Left ventricle myocardium inferior (tissue), 1 donor: ENCODE measurements around the gene RAB6A. TPM values are rescaled to one million over a fixed set of nuclear protein-coding genes. Genes with fewer than 3 reads are reported as not detected.

ENCODE experiments used
- DNase-seq: peaks from one replicate; pipeline ENCODE4 v3.0.0-alpha.2; 2020
- H3K27ac ChIP-seq: fragments of 200-600 bp; replicated peaks from 2 replicates; pipeline ENCODE4 v1.8.0; 2021
- H3K27me3 ChIP-seq: fragments of 200-600 bp; 2 replicates; pipeline ENCODE4 v1.8.0; 2021; ENCODE audit warnings: low read depth
- H3K36me3 ChIP-seq: fragments of 200-600 bp; 2 replicates; pipeline ENCODE4 v1.8.0; 2021
- H3K4me1 ChIP-seq: fragments of 200-600 bp; 2 replicates; pipeline ENCODE4 v1.8.0; 2021
- H3K4me3 ChIP-seq: fragments of 200-600 bp; 2 replicates; pipeline ENCODE4 v1.8.0; 2021; ENCODE audit warnings: mild to moderate bottlenecking, moderate library complexity
- H3K9me3 ChIP-seq: fragments of 200-600 bp; replicated peaks from 2 replicates; pipeline ENCODE4 v1.8.0; 2021
- intact Hi-C: fragments of 100-400 bp; cut with micrococcal nuclease; formaldehyde crosslinking; loops from one replicate; pipeline ENCODE4 v1.11.0; 2022
- total RNA-seq: library from RNA; stranded (reverse); fragmentation: NEBNext Ultra II Directional; extraction: Animal tissue kit (Norgen Biotek cat#: 25700); gene quantifications from one replicate; pipeline ENCODE4 v1.2.1, GENCODE V29; 2021
- TF ChIP-seq, protein P1 (sequence below): fragments of 200-600 bp; IDR thresholded peaks from 2 replicates; pipeline ENCODE4 v1.8.0; 2021; ENCODE audit warnings: antibody characterized with exemption, mild to moderate bottlenecking, borderline replicate concordance
- donor health status: DM: no; HTN: yes; CAD: no; lungs with severe emphysema.

Gene RAB6A
- total RNA-seq, 1 donor from 2014 or later, result 98.3 TPM

DNA sequence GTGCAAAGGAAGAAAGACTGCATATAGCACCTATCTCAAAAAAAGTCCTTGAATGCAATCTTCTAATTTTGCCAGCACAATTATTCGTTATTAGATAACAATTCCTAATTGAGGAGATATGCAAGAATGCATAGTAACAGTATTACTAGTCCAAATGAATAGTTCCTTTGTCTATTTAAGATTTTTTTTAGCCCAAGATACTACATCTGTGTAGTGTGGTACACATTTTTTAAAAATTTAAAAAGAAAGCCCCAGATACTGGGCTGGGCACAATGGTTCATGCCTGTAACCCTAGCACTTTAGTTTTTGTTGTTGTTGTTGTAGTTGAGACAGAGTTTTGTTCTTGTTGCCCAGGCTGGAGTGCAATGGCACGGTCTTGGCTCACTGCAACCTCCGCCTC lies 43.7 kb downstream of the RAB6A start:
- intact Hi-C loops, result no loop called here
- TF ChIP-seq, protein P1, sequence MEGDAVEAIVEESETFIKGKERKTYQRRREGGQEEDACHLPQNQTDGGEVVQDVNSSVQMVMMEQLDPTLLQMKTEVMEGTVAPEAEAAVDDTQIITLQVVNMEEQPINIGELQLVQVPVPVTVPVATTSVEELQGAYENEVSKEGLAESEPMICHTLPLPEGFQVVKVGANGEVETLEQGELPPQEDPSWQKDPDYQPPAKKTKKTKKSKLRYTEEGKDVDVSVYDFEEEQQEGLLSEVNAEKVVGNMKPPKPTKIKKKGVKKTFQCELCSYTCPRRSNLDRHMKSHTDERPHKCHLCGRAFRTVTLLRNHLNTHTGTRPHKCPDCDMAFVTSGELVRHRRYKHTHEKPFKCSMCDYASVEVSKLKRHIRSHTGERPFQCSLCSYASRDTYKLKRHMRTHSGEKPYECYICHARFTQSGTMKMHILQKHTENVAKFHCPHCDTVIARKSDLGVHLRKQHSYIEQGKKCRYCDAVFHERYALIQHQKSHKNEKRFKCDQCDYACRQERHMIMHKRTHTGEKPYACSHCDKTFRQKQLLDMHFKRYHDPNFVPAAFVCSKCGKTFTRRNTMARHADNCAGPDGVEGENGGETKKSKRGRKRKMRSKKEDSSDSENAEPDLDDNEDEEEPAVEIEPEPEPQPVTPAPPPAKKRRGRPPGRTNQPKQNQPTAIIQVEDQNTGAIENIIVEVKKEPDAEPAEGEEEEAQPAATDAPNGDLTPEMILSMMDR, result no peak
- peaks cover 14% of the 10 kb centered on the region for H3K4me1 ChIP-seq
- H3K4me3 ChIP-seq, result no peak overlapping the region
- H3K27ac ChIP-seq, result no peak overlapping the region
- peaks cover 49% of the 10 kb centered on the region for H3K36me3 ChIP-seq
- H3K27me3 ChIP-seq, result no peaks in the 10 kb centered on the region
- no peak for DNase-seq
- H3K9me3 ChIP-seq, result no peaks in the 10 kb centered on the region

DNA sequence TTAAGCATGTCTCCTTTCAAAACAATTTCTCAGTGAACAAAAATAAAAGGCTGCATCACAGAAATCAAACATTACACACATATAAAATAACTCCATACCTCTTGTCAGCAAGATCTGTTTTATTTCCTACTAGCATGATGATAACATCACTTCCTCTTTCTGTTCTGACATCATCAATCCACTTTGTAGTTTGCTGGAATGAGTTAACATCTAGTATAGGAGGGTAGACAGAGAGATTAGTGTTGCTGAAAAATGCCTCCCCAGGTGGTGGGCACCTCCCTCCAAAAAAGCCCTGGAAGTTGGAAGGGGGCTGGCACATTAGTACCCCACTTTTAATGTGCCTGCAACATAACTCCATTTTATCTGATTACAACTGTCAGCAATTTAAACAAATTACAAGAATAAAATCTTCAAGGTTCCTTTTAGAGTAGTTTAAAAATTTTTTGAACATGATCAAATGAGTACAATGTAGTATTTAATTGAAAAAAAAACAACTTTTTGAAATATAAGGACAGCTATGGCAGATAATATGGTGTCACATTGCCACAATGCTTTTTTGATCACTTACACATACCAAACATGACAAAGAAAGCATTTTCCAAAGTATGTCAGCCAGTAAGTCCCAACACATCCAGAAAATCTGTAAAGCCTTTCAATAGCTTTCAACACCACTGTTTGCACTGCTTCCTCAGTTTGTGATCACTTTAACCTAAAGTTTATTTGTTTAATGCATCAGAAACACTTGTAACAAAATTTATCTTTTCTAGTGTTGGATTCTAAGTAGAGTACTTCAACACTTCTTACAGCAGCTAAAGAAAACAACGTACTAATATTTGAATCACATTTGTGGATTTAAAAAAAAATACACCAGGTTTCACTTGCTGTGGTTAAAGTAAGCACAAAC lies 44.5 kb downstream of the RAB6A start:
- no peak for DNase-seq
- Histone ChIP-seq H3K9me3 (no peaks in the 10 kb centered on the region), H3K4me1 (peaks cover 14% of the 10 kb centered on the region), H3K4me3 (no peak overlapping the region), H3K27me3 (no peaks in the 10 kb centered on the region), H3K36me3 (peaks cover 49% of the 10 kb centered on the region), H3K27ac (no peak overlapping the region)
- intact Hi-C loops, result no loop called here
- TF ChIP-seq, protein P1, result no peak

DNA sequence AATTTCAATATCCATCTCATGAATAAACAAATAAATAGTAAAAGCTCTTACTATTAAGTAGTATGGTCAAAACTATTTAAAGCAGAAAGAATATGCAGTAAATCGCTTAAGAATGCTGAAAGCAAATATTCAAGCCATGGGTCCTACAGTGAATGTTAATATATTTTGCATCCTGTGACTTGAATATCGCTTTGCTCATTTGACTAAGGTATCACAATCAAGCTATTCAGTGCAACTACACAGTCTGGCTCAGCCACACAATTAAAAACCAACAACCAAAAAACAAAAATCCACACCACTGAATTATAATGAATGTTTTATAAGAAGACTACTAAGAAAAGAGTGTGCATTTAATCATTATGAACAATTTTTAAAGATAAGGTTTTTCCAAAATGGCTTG lies 45.3 kb downstream of the RAB6A start:
- Histone ChIP-seq H3K4me1 (peaks cover 14% of the 10 kb centered on the region), H3K9me3 (no peaks in the 10 kb centered on the region), H3K27me3 (no peaks in the 10 kb centered on the region), H3K27ac (no peak overlapping the region), H3K36me3 (peaks cover 56% of the 10 kb centered on the region), H3K4me3 (no peak overlapping the region)
- TF ChIP-seq, protein P1, result no peak
- DNase-seq, result no peak
- intact Hi-C loops, result no loop called here

DNA sequence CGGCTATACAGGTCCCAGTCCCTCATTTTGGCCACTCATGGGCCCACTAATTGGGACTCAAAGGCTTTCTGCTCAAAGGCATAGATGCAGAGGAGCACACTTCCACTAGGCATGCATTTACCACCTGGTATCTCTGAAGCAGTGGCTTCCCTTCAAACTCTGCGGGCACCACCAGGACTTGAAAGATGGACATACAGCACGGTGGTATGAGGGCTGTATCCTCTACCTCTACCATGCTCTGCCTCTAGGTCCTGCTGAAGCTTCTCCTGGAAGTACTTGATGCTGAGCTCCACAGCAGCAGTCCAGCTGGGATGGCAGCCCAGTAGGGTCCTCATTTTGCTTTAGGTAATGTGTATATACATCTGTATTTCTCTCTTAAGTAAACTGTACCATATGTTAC lies 49.9 kb downstream of the RAB6A start:
- TF ChIP-seq, protein P1, result no peak
- no peak for DNase-seq
- no peak overlapping the region for H3K4me3 ChIP-seq
- H3K36me3 ChIP-seq, result peaks cover 61% of the 10 kb centered on the region
- H3K4me1 ChIP-seq, result peaks cover 4% of the 10 kb centered on the region
- intact Hi-C loops, result no loop called here
- no peaks in the 10 kb centered on the region for H3K27me3 ChIP-seq
- H3K27ac ChIP-seq, result no peak overlapping the region
- no peaks in the 10 kb centered on the region for H3K9me3 ChIP-seq

DNA sequence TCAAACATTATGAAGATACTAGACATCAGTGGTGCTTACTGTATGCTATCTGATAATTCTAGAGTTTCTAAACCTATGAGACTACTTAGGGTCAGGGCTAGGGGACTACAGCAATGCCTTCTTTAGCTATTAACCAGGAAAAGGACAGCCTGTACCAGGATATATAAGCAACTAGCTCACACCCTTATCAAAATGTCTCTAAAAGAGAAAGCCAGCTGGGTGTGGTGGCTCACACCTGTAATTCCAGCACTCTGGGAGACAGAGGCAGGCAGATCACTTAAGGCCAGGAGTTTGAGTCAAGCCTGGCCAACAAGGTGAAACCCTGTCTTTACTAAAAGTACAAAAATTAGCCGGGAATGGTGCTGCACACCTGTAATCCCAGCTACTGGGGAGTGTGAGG lies 55.8 kb downstream of the RAB6A start:
- intact Hi-C loops, result no loop called here
- no peak for DNase-seq
- peaks cover 72% of the 10 kb centered on the region for H3K36me3 ChIP-seq

More for the DNA sequence above, 55.8 kb downstream of the RAB6A start:
- H3K27me3 ChIP-seq, result no peaks in the 10 kb centered on the region
- no peak overlapping the region for H3K4me3 ChIP-seq
- no peaks in the 10 kb centered on the region for H3K9me3 ChIP-seq
- TF ChIP-seq, protein P1, result no peak
- H3K27ac ChIP-seq, result no peak overlapping the region
- H3K4me1 ChIP-seq, result no peaks in the 10 kb centered on the region
